ENCODE data around the gene THRB. TPM values are rescaled to one million over a fixed set of nuclear protein-coding genes. Genes with fewer than 3 reads are reported as not detected.

THRB gene
- total RNA-seq, 1 donor from 2014 or later, result 22.8 TPM

- Histone ChIP-seq H3K36me3 (no peaks in the 10 kb centered on the region), H3K27ac (no peak overlapping the region), H3K27me3 (no peaks in the 10 kb centered on the region), H3K9me3 (no peaks in the 10 kb centered on the region), H3K4me3 (no peak overlapping the region), H3K4me1 (peaks cover 10% of the 10 kb centered on the region)
- no peak for DNase-seq (ENCODE audit: extremely low spot score in 2 of 2)
- TF ChIP-seq POLR2A (IDR thresholded peaks at IDR 0.05) (no peak), POLR2AphosphoS5 (IDR thresholded peaks at IDR 0.05; ENCODE audit: insufficient read depth in 1 of 2, low read depth in 1 of 2) (no peak)
- TF ChIP-seq, protein P1, sequence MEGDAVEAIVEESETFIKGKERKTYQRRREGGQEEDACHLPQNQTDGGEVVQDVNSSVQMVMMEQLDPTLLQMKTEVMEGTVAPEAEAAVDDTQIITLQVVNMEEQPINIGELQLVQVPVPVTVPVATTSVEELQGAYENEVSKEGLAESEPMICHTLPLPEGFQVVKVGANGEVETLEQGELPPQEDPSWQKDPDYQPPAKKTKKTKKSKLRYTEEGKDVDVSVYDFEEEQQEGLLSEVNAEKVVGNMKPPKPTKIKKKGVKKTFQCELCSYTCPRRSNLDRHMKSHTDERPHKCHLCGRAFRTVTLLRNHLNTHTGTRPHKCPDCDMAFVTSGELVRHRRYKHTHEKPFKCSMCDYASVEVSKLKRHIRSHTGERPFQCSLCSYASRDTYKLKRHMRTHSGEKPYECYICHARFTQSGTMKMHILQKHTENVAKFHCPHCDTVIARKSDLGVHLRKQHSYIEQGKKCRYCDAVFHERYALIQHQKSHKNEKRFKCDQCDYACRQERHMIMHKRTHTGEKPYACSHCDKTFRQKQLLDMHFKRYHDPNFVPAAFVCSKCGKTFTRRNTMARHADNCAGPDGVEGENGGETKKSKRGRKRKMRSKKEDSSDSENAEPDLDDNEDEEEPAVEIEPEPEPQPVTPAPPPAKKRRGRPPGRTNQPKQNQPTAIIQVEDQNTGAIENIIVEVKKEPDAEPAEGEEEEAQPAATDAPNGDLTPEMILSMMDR (IDR thresholded peaks at IDR 0.05), result no peak
- intact Hi-C loops (cut with DNase I), result no loop called here
These were observed 121.3 kb downstream of the THRB start for GRCh38 chr3:24373198-24373959.

DNA sequence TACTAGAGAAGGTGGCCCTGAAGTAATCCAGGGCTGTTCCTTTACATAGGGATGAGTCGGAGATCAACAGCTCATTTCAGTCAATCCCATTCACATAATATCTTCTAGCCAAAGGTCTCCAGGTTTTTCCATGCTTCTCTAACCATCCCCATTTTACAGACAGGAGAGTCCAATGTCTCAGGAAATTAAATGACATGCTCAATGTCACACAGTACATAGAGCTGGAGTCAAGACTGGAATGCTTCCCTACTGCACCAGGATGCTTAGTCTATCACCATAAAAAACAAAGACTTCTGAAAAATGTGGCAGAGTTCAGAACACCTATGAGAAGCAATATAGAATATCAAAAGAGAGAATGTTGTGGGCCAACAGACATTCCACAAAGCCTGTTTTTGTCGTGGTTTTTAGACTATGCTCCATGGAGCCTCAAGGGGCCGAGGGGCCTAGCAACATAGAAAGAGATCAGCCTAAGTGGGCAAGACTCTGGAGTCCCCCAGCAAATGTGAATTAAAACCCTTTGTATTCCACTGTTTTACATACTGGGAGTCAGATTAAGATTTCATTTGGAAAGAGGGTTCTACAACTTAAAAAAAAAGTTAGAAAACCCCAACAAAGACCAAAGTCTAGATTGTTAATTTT is 122.0 kb downstream of the THRB start:
- H3K4me1 ChIP-seq, result peaks cover 10% of the 10 kb centered on the region
- intact Hi-C loops (cut with DNase I), result no loop called here
- no peaks in the 10 kb centered on the region for H3K27me3 ChIP-seq
- H3K27ac ChIP-seq, result no peak overlapping the region
- H3K36me3 ChIP-seq, result no peaks in the 10 kb centered on the region
- H3K4me3 ChIP-seq, result no peak overlapping the region
- TF ChIP-seq, protein P1 (IDR thresholded peaks at IDR 0.05), result no peak
- TF ChIP-seq POLR2AphosphoS5 (IDR thresholded peaks at IDR 0.05; ENCODE audit: insufficient read depth in 1 of 2, low read depth in 1 of 2) (no peak), POLR2A (IDR thresholded peaks at IDR 0.05) (no peak)
- no peak for DNase-seq (ENCODE audit: extremely low spot score in 2 of 2)
- H3K9me3 ChIP-seq, result no peaks in the 10 kb centered on the region

- Histone ChIP-seq H3K4me3 (no peak overlapping the region), H3K4me1 (peaks cover 8% of the 10 kb centered on the region), H3K36me3 (no peaks in the 10 kb centered on the region), H3K9me3 (no peaks in the 10 kb centered on the region), H3K27ac (no peak overlapping the region), H3K27me3 (no peaks in the 10 kb centered on the region)
- DNase-seq (ENCODE audit: extremely low spot score in 2 of 2), result no peak
- intact Hi-C loops (cut with DNase I), result no loop called here
- TF ChIP-seq POLR2A (IDR thresholded peaks at IDR 0.05), result no peak
These were observed 124.1 kb downstream of the THRB start for GRCh38 chr3:24370352-24371090.

DNA sequence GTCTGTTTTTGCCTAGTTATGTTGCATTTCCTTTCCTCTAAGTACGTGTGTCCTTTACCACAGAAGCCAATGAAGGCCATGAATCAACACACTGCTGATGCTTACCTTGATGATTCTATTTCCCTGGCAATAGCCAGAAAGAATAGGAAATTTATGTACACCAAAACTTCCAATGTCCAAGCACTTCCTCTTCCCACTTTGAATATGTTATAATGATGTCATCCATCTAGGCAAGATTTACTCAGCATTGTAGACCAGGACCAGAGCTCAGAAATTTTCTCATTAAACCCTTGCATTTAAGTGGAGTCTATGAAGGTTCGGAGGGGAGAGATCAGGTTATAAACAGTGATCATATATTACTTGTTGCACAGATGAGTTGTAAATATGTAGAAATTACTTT is 126.0 kb downstream of the THRB start:
- no peak overlapping the region for H3K27ac ChIP-seq
- H3K4me1 ChIP-seq, result peaks cover 21% of the 10 kb centered on the region
- no peaks in the 10 kb centered on the region for H3K27me3 ChIP-seq
- H3K36me3 ChIP-seq, result no peaks in the 10 kb centered on the region
- no peak overlapping the region for H3K4me3 ChIP-seq
- no peaks in the 10 kb centered on the region for H3K9me3 ChIP-seq
- intact Hi-C loops (cut with DNase I), result no loop called here
- DNase-seq (ENCODE audit: extremely low spot score in 2 of 2), result no peak
- no peak for TF ChIP-seq POLR2AphosphoS5 (IDR thresholded peaks at IDR 0.05; ENCODE audit: insufficient read depth in 1 of 2, low read depth in 1 of 2)
- TF ChIP-seq, protein P1 (IDR thresholded peaks at IDR 0.05), result no peak
- TF ChIP-seq POLR2A (IDR thresholded peaks at IDR 0.05), result no peak

DNA sequence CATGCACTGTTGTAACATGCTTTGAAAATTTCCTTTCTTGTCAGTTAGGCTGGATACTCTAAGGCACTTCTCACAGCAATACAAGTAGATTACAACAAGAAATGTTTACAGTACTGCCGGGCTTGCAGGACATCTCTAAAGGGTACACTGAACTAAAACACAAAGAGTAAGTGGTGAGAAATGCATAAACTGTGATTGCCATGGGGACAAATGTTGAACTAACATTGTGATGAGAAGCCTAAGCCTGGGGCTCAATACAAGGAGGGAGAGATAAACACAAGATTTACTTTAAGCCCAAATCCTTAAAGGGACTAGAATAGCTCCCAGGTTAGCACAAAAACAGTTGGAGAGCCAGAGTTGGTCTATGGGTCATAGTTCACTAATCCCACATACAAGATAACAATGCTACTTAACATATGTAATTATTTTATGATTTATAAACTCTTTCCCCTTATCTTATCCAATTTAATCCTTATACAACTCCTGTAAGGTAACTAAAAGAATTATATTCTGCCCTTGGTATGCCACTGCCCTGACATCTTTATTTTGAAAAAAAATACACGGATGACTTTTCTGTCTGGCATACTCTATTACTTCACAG is 126.9 kb downstream of the THRB start:
- Histone ChIP-seq H3K9me3 (no peaks in the 10 kb centered on the region), H3K27ac (no peak overlapping the region), H3K4me1 (peaks cover 28% of the 10 kb centered on the region), H3K4me3 (no peak overlapping the region), H3K27me3 (no peaks in the 10 kb centered on the region), H3K36me3 (no peaks in the 10 kb centered on the region)
- intact Hi-C loops (cut with DNase I), result no loop called here
- no peak for TF ChIP-seq POLR2AphosphoS5 (IDR thresholded peaks at IDR 0.05; ENCODE audit: insufficient read depth in 1 of 2, low read depth in 1 of 2)
- TF ChIP-seq POLR2A (IDR thresholded peaks at IDR 0.05), result no peak
- TF ChIP-seq, protein P1 (IDR thresholded peaks at IDR 0.05), result no peak
- no peak for DNase-seq (ENCODE audit: extremely low spot score in 2 of 2)

All from vagina (tissue), 2 donors.